ENCODE measurements around the gene IFNGR2.

The IFNGR2 gene

DNA sequence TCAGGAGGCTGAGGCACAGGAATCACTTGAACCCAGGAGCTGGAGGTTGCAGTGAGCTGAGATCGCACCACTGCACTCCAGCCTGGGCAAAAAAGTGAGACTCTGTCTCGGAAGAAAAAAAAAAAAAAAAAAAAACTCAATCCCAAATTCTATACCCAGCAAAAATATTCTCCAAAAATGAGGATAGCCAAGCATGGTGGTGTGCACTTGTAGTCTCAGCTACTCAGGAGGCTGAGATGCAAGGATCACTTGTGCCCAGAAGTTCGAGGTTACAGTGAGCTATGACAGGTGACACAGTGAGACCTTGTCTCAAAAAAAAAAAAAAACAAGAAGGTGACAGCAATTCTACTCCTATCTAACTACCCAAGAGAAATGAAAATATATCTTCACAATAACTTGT is 70.1 kb downstream of the IFNGR2 start:
- ChIA-PET CTCF (interaction anchor here (0.7 kb wide), 1 partner anchor 133 kb away, joined by 4 read pairs; no protein-coding TSS in a partner anchor), POLR2A (ENCODE audit: low non-redundant PET) (no interaction called here)
- TF ChIP-seq, protein P1, sequence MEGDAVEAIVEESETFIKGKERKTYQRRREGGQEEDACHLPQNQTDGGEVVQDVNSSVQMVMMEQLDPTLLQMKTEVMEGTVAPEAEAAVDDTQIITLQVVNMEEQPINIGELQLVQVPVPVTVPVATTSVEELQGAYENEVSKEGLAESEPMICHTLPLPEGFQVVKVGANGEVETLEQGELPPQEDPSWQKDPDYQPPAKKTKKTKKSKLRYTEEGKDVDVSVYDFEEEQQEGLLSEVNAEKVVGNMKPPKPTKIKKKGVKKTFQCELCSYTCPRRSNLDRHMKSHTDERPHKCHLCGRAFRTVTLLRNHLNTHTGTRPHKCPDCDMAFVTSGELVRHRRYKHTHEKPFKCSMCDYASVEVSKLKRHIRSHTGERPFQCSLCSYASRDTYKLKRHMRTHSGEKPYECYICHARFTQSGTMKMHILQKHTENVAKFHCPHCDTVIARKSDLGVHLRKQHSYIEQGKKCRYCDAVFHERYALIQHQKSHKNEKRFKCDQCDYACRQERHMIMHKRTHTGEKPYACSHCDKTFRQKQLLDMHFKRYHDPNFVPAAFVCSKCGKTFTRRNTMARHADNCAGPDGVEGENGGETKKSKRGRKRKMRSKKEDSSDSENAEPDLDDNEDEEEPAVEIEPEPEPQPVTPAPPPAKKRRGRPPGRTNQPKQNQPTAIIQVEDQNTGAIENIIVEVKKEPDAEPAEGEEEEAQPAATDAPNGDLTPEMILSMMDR (conservative IDR thresholded peaks at IDR 0.05; ENCODE audit: low read depth), result no peak
- no peak for DNase-seq (ENCODE audit: low spot score)
- no peak overlapping the region for H3K27ac ChIP-seq

DNA sequence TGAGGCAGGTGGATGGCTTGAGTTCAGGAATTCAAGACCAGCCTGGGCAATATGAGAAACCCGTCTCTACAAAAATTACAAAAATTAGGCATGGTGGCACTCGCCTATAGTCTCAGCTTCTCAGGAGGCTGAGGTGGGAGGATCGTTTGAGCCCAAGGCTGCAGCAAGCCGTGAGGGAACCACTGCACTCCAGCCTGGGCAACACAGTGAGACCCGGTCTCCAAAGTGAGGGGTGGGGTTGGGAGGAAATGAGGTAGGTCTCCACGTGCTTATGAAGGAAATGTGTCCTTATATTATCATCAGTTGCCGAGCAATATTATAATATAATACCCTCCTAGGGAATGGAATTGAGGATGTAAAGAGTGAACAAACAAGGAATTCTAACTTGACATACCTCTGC is 73.9 kb downstream of the IFNGR2 start:
- no peak overlapping the region; the same call in 1 of the 2 replicates for H3K27ac ChIP-seq

DNA sequence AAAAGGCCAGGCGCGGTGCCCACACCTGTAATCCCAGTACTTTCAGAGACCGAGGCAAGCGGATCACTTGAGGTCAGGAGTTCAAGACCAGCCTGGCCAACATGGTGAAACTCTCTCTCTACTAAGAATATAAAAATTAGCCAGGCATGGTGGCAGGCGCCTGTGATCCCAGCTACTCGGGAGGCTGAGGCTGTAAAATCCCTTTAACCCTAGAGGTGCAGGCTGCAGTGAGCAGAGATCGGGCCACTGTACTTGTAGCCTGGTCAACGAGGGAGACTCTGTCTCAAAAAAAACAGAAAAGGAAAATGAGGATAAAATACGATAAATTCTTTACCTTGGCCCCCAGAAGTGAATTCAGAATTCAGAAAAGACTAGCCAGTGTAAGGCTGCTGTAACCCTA is 75.0 kb downstream of the IFNGR2 start:
- H3K27ac ChIP-seq, result peak overlapping the region; percentile 48
- no peak for DNase-seq (ENCODE audit: low spot score)
- CTCF ChIA-PET, result no interaction called here
- TF ChIP-seq, protein P1 (conservative IDR thresholded peaks at IDR 0.05; ENCODE audit: low read depth), result no peak
- POLR2A ChIA-PET (ENCODE audit: low non-redundant PET), result no interaction called here

More for the DNA sequence above, 73.9 kb downstream of the IFNGR2 start:
- TF ChIP-seq, protein P1 (conservative IDR thresholded peaks at IDR 0.05; ENCODE audit: low read depth), result no peak
- ChIA-PET POLR2A (ENCODE audit: low non-redundant PET) (interaction anchor here (0.7 kb wide), 1 partner anchor 94 kb away, joined by 3 read pairs; no protein-coding TSS in a partner anchor), CTCF (interaction anchor here (0.7 kb wide), 1 partner anchor 116 kb away, joined by 3 read pairs; no protein-coding TSS in a partner anchor)
- DNase-seq (ENCODE audit: low spot score), result no peak

DNA sequence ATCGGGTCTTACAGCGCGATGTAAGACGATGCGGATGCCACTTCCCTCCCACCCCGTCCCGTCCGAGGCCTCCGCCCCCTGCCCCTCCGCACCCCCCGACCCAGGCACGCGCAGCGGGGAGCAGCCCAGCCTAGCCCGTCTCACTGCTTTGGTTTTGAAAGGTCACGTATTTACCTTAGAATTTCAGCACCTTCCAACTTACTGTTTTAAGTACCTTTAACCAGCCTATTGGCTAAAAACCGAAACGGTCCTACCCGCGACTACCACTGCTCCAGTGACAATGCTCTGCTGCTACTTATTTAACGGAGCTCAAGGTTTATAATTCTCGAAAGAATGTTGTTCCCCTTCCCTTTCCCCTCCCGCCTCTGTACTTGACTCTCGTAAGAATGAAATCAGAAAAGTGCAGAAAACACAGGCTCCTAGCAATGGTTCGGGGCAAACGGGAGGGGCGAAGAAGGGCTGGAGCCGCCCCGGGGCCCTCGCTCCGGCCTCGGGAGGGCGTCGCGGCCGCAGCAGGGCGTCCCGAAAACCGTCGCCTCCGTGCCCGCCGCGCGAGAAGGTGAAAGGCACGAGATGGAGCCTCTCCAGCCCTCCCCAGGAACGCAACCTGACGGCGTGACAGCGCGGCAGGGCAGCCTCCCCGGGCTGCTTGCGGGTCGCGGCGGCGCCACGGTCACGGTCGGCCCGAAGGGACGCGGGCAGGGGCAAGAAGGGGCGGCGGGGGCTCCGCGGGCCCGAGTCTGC is 75.9 kb downstream of the IFNGR2 start:
- TF ChIP-seq, protein P1 (conservative IDR thresholded peaks at IDR 0.05; ENCODE audit: low read depth), result no peak
- peak overlapping the region; percentile 95 for H3K27ac ChIP-seq
- CTCF ChIA-PET, result interaction anchor here (0.5 kb wide), 1 partner anchor 232 kb away, joined by 5 read pairs; no protein-coding TSS in a partner anchor
- POLR2A ChIA-PET (ENCODE audit: low non-redundant PET), result interaction anchor here (1.3 to 1.5 kb wide), 2 partner anchors 12 to 110 kb away, joined by 4 to 8 read pairs; partner anchors contain the start of genes DNAJC28 and DONSON
- DNase-seq (ENCODE audit: low spot score), result peak; percentile 31

DNA sequence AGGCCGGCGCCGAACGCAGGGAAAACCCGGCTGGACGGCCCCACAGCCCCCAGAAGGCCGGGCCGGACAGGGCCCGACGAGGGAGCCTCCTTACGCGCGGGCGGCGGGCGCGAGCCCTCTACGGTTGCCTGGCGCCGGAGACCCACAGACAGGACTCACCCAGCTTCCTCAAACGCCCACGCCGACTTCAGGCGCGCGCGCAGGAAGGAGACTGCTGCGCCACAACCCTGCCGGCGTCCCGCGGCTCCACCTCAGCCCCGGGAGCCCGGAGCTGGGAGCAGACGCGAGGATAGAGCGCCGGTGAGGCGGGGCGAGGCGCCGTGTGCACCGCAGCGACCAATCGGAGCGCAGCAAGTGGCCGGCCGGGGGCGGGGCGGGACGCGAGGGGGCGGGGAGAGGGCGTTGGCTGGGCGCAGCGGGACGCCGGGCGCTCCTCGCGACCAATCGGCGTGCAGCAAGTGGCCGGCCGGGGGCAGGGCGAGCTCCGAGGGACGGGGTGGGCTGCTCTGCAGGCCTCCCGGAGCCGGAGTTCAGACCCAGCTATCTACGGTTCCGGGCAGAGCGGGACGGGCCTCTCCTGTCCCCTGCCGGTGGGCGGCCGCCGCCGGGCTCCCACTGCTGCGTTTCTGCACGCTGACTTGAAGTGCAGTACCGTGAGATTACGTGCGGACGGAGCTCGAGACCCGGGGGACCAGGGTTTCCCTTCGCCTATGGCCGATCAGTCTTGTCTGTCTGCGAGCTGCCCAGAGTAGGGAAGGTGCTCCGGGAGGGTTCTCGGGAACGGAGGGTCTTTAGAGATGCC is 76.7 kb downstream of the IFNGR2 start, which contains the start of gene TMEM50B:
Gene TMEM50B, minus strand, starts transcription at position 296 of the 802 bp plus-strand sequence. CDS start 11,089 bp downstream, outside the sequence.
- H3K27ac ChIP-seq, result peak within 1 kb of the TSS; percentile 95
- TF ChIP-seq, protein P1 (conservative IDR thresholded peaks at IDR 0.05; ENCODE audit: low read depth), result peak; percentile 62
- CTCF ChIA-PET, result interaction anchor here (0.5 to 0.6 kb wide), 3 partner anchors 20 to 363 kb away, joined by 3 to 5 read pairs (median 3); no protein-coding TSS in a partner anchor
- POLR2A ChIA-PET (ENCODE audit: low non-redundant PET), result interaction anchor here (0.6 to 1.5 kb wide), 4 partner anchors 12 to 119 kb away, joined by 4 to 8 read pairs (median 5); partner anchors contain the start of genes DNAJC28 and DONSON
- peak; percentile 97 for DNase-seq (ENCODE audit: low spot score)
